ENCODE results near the gene ZSCAN5B.

DNA sequence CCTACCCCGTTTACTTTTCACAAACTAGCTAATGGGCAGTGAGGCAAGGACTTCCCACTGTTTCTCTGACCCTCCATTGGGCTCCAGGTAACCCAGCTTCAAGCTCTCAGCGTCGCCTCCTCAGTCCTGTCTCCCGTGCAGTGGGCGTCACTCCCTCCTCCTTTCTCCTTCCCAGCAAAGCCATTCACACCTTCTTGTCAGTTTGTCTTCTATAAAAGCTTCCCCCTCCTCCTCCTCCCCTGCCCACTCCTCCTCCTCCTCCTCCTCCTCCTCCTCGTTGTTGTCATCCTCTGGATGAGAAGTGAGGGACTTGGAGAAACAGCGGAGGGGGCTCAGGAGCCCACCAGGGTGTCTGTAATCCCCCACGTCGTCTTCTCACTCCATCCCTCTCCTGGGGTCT lies 23.5 kb downstream of the ZSCAN5B start:
- TF ChIP-seq, protein P1, sequence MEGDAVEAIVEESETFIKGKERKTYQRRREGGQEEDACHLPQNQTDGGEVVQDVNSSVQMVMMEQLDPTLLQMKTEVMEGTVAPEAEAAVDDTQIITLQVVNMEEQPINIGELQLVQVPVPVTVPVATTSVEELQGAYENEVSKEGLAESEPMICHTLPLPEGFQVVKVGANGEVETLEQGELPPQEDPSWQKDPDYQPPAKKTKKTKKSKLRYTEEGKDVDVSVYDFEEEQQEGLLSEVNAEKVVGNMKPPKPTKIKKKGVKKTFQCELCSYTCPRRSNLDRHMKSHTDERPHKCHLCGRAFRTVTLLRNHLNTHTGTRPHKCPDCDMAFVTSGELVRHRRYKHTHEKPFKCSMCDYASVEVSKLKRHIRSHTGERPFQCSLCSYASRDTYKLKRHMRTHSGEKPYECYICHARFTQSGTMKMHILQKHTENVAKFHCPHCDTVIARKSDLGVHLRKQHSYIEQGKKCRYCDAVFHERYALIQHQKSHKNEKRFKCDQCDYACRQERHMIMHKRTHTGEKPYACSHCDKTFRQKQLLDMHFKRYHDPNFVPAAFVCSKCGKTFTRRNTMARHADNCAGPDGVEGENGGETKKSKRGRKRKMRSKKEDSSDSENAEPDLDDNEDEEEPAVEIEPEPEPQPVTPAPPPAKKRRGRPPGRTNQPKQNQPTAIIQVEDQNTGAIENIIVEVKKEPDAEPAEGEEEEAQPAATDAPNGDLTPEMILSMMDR (IDR thresholded peaks at IDR 0.05) = no peak
- TF ChIP-seq POLR2AphosphoS5 (IDR thresholded peaks at IDR 0.05; ENCODE audit: insufficient read depth in 1 of 2, low read depth in 1 of 2) = no peak
- no peak for TF ChIP-seq POLR2A (IDR thresholded peaks at IDR 0.05)
